SIG-M5 (cell line): Measurements from ENCODE around the gene SGSH.
"Not testable (repeated sequence)": the region's sequence is repeated elsewhere in the genome, so short reads cannot be mapped to it uniquely, and the experiment has no call there.

Source experiments
- DNase-seq: peaks from one replicate; lab custom pipeline; 2025; lab: John Stamatoyannopoulos, UW

Gene SGSH

DNA sequence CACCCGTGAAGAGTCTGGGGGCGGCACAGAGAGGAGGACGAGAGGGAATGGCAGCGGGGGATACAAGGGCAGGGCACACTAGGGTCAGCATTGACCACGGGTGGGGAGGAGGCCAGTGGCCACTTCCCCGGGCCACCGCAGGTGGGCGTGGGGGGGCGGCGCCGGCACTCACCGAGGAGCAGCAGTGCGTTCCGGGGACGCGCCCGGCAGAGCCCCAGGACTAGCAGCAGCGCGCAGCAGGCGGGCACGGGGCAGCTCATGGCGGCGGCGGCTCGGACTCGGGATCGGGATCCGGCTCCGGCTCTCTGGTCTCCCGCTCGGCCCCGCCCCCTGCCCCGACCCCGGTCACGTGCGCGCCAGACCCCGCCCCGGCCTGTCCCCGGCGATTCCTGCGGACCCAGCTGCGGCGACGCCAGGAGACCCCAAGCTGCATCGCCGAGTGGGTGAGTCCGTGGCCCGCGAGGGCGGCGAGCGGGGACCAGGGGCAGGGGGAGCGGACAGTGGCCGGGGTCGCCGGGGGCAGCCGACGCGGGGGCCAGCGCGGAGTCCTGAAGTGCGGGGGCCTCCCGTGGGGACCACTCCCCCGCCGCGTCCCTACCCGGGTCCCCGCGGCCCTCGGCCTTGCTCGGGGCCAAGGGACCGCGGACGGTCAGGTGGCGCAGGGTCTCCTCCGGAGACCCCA, at the start of gene SGSH, which contains the start of gene SLC26A11:
TSS of gene SGSH (minus strand) at position 280 of the 682 bp plus-strand sequence. CDS start at position 260, 20 bp downstream.
TSS of gene SLC26A11 (plus strand) at position 374 of the 682 bp plus-strand sequence. CDS start 1,134 bp downstream, outside the sequence.
- no peak for DNase-seq

DNA sequence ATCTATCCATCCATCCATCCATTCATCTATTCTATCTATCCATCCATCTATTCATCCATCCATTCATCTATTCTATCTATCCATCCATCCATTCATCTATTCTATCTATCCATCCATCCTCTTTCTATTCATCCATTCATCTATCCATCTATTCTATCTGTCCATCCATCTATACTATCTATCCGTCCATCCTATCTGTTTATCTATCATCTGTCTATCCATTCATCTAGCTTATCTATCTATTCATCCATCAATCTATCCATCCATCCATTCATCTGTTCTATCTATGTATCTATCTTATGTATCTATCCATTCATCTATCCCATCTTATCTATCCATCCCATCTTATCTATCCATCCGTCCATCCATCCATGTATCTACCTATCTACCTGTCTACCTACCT, 49.3 kb upstream of the SGSH start:
- DNase-seq, result no peak

DNA sequence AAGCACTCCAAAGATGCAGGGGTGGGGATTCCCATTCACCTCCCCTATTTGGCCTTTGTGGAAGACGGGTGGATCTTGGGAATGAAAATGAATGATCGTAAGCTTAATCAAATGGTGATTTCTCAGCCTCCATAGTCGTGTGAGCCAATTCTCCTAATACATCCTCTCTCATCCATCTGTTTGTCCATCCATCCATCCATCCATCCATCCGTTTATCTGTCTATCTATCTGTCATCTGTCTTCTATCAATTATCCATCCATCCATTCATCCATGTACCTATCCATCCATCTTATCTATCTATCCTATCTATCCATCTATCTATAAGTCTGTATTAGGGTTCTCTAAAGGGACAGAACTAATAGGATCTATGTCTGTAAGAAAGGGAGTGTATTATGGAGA, 48.3 kb upstream of the SGSH start:
- no peak for DNase-seq

DNA sequence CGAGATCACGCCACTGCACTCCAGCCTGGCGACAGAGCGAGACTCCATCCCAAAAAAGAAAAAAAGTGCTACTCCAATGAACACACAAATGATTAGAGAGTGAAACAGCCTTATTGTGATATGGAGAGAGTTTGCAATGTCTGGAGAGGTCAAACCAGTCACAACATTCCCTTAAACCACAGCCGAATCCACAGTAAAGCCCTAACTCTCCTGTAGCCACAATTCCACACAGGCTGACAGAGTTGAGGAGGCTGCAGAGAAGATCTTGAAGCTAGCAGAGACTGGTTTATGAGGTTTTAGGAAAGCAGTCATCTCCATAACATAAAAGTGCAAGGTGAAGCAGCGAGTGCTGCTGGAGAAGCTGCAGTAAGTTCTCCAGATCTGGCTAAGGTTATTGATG, 47.3 kb upstream of the SGSH start:
- DNase-seq, result no peak

GRCh38 chr17:80265205-80266068, 45.3 kb upstream of the SGSH start:
- DNase-seq, result no peak

DNA sequence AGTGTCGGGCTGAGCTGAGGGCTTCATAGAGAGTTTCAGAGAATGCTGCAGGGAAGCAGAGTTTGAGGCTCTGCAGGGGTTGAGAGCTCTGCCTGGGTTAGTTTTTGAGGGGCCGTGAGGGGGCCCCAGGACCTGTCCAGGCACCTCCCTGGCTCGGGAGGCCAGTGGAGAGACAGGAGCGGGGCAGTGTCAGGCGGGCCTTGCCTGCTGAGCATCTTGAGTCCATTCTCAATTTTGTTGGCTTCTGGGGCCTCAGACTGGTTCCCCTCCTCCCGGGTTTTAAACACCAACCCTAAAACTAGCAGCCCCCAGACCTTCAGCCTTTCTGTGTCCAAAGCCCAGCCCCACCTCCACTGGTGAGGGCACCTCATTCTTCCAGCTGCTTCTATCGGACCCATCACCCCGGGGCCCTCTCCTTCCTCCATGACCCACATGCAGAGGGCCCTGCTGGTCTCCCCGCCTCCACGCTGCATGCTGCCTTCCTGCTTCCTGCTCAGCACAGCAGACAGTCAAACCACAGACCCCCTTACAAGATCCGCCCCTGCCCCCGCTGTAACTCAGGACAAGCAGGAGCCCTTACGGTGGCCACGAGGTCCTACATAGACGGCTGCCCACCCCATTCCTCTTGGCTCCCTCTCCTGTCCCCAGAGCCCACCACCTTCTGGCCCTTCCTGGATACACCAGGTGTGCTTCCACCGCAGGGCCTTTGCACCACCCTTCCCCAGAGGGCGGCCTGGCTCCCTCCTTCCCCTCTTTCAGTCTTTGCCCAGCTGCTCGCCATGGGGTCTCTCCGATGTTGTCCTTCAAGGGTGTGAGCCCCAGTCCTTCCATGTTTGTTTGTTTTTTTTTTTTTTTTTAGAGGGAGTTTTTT, 44.3 kb upstream of the SGSH start:
- no peak for DNase-seq

DNA sequence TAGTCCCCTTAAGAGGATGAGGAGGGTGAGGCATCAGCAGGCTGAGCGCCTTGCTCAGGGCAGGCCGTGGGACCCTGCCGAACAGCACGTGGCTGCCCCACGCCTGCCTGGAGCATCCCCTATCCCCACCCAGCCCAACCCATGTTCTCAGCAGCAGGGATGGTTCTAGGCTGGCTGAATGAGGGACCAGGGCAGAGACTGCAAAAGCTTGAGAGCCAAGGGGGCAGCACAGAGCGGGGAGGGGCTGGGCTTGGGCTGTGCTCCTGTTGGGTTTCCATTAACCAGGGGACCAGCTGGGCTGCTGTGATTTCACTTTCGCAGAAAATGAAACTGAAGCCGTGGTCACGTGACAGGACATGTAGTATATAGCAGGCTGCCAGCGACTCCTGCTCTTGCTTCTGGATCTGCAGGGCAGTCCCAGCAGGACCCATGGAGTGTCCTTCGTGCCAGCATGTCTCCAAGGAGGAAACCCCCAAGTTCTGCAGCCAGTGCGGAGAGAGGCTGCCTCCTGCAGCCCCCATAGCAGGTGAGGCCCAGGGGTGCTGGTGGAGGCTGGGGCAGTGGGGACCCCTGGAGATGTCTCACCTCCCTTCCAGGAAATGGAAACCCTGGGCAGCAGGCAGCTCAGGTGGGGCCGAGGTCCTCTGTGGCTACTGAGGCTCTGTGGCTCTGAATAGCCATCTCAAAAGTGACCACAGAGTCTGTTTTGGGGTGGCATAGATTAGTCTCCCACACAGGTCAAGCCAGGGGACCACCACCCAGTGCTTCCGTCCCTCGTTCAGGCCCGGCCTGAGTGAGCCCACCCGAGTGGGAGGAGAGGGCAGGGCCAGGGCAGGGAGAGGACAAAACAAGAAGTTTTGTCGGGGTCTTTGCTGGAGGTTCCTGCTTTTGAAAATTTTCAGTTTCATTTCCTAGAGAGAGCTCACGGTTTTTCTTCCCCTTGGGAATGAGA, 43.4 kb upstream of the SGSH start:
- no peak for DNase-seq

GRCh38 chr17:80262775-80263244, 42.7 kb upstream of the SGSH start:
- no peak for DNase-seq

DNA sequence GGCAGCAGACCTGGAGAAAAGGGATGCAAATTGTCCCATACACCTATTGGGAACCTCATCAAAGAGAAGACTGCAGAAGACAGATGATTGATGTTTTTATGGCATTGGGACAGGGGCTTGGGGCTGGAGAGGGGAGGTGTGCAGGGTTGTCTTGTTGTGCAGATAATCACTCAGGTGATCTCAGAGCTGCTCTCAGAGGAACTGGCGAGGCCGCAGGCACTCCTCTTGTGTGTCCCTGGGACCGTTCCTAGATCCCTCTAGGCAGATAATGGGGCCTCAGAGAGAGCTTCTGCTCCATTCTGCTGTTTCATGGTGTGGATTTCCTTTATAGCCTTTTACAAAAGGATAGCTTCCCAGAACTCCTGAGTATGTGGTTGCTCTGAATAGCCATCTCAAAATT, 42.2 kb upstream of the SGSH start:
- no peak for DNase-seq

DNA sequence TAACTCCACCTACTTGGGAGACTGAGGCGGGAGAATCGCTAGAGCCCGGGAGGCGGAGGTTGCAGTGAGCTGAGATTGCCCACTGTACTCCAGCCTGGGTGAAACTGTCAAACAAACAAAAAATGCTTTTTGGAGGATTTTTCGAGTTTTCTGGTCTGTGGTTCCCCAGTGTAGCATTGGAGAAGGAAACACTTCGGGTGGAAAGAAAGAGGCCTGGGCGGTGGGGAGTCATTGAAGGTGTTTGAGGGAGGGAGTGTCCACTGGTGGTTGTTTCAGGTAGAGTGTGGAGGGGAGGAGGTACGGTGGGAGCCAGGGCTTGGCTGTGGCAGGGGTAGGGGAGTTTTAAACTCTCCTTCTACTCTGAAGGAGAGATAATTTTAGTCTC, 41.8 kb upstream of the SGSH start:
- DNase-seq, result no peak

DNA sequence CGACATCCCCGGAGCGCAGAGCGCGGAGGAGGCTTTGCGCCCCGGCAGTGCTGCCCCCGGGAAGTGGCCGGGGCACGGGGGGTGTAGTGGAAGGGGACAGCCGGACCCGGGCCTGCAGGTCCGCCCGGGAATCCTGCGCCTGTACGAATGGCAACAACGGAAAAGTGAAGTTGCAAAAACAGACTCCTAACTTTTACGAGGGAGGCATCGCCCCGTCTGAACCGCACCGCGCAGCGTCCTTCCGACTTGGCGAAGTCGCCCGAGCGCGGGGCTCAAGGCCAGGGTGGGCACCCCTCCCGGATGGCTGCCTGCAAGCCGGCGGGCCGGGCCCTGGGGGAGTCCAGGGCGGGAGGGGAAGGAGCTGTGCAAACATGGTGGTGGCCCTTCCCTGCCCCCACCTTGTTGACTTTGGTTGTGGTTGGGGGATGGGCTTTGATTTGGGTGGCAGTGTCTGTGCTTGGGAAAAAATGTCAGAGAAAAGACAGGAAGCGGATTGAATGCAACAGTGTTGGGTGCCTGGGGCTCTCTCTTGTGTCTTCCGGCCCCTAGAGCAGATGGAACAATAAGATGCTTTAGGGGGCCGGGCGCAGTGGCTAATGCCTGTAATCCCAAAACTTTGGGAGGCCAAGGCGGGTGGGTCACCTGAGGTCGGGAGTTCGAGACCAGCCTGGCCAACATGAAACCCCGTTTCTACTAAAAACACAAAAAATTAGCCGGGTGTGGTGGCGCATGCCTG, 41.2 kb upstream of the SGSH start:
- DNase-seq, result no peak

DNA sequence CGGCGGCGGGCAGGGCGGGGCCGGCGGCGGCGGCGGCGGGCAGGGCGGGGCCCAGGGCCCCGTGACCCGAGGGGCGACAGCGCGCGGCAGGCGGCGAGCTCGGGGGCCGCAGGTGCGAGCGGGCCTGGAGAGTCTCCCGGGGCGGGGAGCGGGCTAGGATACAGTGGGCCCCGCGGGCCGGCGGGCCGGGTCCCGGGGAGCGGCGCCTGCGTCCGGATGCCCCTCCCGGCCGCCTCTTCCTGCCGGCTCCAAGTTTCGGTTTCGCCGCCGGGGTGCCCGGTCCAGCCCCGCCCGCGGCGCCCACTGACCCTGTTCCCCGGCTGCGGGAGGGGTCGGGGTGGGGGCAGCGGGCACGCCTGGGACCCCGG, 40.6 kb upstream of the SGSH start, which contains the start of gene RNF213:
TSS of gene RNF213 (plus strand) at position 62 of the 368 bp plus-strand sequence. CDS start 2,830 bp downstream, outside the sequence.
- DNase-seq, result no peak

- DNase-seq, result no peak
These were observed 40.0 kb upstream of the SGSH start for GRCh38 chr17:80260069-80260535.

DNA sequence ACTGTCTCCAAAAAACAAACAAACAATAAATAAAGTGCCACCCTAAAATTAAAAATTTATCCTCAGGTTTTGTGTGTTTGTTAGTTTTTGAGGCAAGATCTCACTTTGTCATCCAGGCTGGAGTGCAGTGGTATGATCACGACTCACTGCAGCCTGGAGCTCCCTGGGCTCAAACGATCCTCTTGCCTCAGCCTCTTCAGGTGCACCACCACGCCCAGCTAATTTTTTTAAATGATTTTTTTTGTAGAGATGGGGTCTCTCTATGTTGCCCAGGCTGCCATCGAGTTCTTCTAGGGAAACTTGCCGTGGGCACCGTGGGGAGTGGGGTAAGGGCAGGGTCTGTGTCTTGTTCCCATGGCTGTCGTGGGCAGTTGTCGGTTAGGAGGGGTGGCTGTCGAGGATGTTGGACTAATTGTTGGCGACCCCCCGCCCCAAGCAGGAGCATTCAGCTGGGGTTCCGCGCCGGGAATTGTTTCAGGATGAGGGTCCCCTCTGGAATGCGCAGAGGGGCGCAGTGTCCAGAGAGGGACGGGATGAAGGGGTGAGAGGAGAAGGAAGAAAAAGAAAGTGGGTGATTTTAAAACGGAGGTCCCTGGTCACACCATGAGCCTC, 39.4 kb upstream of the SGSH start:
- DNase-seq, result no peak

GRCh38 chr17:80258296-80258695, 38.2 kb upstream of the SGSH start:
- not testable (repeated sequence) for DNase-seq

GRCh38 chr17:80257716-80258213, 37.6 kb upstream of the SGSH start:
- DNase-seq, result no peak

DNA sequence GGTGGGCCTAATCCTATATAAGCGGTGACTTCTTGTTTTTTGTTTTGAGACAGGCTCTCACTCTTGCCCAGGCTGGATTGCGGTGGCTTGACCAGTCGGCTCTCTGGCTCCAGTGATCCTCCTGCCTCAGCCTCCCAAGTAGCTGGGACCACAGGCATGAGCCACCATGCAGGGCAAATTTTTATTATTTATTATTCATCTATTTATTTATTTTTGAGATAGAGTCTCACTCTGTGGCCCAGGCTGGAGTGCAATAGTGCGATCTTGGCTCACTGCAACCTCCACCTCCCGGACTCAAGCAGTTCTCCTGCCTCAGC, 35.9 kb upstream of the SGSH start:
- no peak for DNase-seq

DNA sequence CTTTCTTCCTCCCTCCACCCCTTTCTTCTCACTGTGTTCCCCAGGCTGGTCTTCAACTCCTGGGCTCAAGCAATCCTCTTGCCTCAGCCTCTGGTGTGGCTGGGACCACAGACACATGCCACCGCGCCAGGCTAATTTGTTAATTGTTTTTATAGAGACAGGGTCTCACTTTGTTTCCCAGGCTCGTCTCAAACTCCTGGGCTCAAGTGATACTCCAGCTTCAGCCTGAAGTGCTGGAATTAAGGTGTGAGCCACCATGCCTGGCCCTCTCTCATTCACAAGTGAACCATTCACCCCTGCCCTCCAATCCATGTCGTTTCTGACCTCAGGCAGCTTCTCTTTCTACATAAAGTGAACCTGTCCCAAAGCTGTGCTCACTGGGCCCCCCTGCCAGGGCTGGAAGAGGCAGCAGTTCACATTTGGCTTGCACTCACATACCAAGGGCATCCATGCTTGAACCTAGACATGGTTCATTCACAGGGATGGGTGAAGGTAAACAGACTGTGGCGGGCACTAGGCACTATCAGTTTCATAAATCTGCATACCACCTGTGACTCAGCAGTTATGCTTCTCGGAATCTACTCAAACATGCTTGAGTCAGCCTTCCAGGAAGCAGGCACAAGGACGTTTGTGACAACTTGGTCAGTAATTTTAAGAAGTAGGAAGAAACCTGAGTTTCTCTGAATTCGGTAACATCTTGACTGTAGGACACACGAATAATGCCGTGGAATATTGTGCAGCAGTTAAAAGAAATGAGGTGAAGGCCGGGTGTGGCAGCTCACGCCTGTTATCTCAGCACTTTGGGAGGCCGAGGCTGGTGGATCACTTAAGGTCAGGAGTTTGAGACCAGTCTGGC, 34.5 kb upstream of the SGSH start:
- peak; percentile 25 for DNase-seq
